Measurements from ENCODE around the gene FAM89A.

DNA sequence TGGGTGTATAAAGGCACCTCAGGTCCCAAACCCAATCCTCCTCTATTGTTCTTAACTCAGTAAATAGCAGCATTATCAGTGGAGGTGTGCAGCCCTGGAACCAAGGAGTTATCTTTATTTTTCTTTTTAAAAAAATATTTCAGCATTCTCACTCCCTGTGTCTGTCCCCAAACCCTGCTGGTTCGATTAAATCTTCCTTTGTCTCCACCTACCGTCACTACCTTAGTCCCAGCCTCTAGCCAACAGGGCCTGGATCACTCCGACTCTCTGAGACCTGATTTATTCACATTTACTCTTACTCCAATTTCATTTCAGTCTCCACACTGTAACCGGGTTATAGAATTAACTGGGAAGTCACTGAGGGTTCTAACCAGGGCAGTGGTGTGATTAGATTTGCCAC, 39.1 kb upstream of the FAM89A start:
- TF ChIP-seq POLR2A (IDR thresholded peaks at IDR 0.05; ENCODE audit: low read length) (no peak), GATA1 (IDR thresholded peaks at IDR 0.05; ENCODE audit: low read depth, low read length) (no peak)
